Activated CD8-positive, alpha-beta T cell treated with anti-CD3 and anti-CD28 coated beads, Interleukin-2, amount 10 ng/mL, durations not matched to agents 7 days and 5 days (primary cell): ENCODE results near the gene KANSL2. TPM values are rescaled to one million over a fixed set of nuclear protein-coding genes. Genes with fewer than 3 reads are reported as not detected.

ENCODE experiments used
- ATAC-seq: fragments of 150-1000 bp; cut with Tn5 transposase; one replicate; pipeline ENCODE4 v1.10.0; 2021; ENCODE audit warnings: moderate library complexity
- CTCF ChIA-PET: fragments of 350-600 bp; sonication (Branson Sonifier 250); formaldehyde crosslinking; loops from one replicate; lab custom pipeline; 2021; ENCODE audit warnings: antibody characterized with exemption; lab: Charles Lee
- POLR2A ChIA-PET: fragments of 350-600 bp; sonication (Branson Sonifier 250); formaldehyde crosslinking; loops from one replicate; lab custom pipeline; 2021; ENCODE audit warnings: antibody characterized with exemption; lab: Charles Lee
- DNase-seq: peaks from one replicate; pipeline ENCODE4 v3.0.0-alpha.2; 2020
- H3K27ac Mint-ChIP-seq: one replicate; pipeline ENCODE4 v1.8.0; 2021; ENCODE audit warnings: mild to moderate bottlenecking, mixed read lengths
- H3K27me3 Mint-ChIP-seq: one replicate; pipeline ENCODE4 v1.8.0; 2021; ENCODE audit warnings: low read depth, mixed read lengths
- H3K36me3 Mint-ChIP-seq: one replicate; pipeline ENCODE4 v1.8.0; 2021; ENCODE audit warnings: low read depth, mixed read lengths
- H3K4me1 Mint-ChIP-seq: one replicate; pipeline ENCODE4 v1.8.0; 2021; ENCODE audit warnings: low read depth, mixed read lengths
- H3K4me3 Mint-ChIP-seq: one replicate; pipeline ENCODE4 v1.8.0; 2021; ENCODE audit warnings: mild to moderate bottlenecking, mixed read lengths
- H3K9me3 Mint-ChIP-seq: one replicate; pipeline ENCODE4 v1.8.0; 2022; ENCODE audit warnings: mixed read lengths; ENCODE audit not compliant: insufficient read depth
- total RNA-seq, 2 experiments: library from RNA; stranded (reverse); gene quantifications; one replicate each; pipeline ENCODE4 v1.2.3, GENCODE V29; 2021

Gene KANSL2
- total RNA-seq, 2 experiments from 2014 or later = 51.3 to 54.3 TPM

GRCh38 chr12:48696626-48697025 lies 14.6 kb upstream of the KANSL2 start:
- H3K4me1 Mint-ChIP-seq = peaks cover 7% of the 10 kb centered on the region
- no peak overlapping the region for H3K4me3 Mint-ChIP-seq
- ATAC-seq = no peak
- no peaks in the 10 kb centered on the region for H3K27me3 Mint-ChIP-seq
- POLR2A ChIA-PET = no interaction called here
- no peaks in the 10 kb centered on the region for H3K9me3 Mint-ChIP-seq
- H3K27ac Mint-ChIP-seq = no peak overlapping the region
- no peak for DNase-seq
- CTCF ChIA-PET = no interaction called here
- peaks cover 60% of the 10 kb centered on the region for H3K36me3 Mint-ChIP-seq

GRCh38 chr12:48695859-48696258 lies 13.8 kb upstream of the KANSL2 start:
- POLR2A ChIA-PET = no interaction called here
- ATAC-seq = no peak
- Mint-ChIP-seq H3K4me3 (no peak overlapping the region), H3K36me3 (peaks cover 62% of the 10 kb centered on the region), H3K9me3 (no peaks in the 10 kb centered on the region), H3K27me3 (no peaks in the 10 kb centered on the region), H3K4me1 (peaks cover 11% of the 10 kb centered on the region), H3K27ac (no peak overlapping the region)
- CTCF ChIA-PET = no interaction called here
- no peak for DNase-seq

GRCh38 chr12:48694038-48694437 lies 12.0 kb upstream of the KANSL2 start:
- POLR2A ChIA-PET = no interaction called here
- Mint-ChIP-seq H3K27ac (no peak overlapping the region), H3K4me1 (peaks cover 10% of the 10 kb centered on the region), H3K9me3 (no peaks in the 10 kb centered on the region), H3K4me3 (no peak overlapping the region), H3K27me3 (no peaks in the 10 kb centered on the region), H3K36me3 (peaks cover 66% of the 10 kb centered on the region)
- no peak for ATAC-seq
- CTCF ChIA-PET = no interaction called here
- no peak for DNase-seq

GRCh38 chr12:48693572-48693971 lies 11.5 kb upstream of the KANSL2 start:
- H3K36me3 Mint-ChIP-seq = peaks cover 69% of the 10 kb centered on the region
- no peak overlapping the region for H3K27ac Mint-ChIP-seq
- POLR2A ChIA-PET = no interaction called here
- ATAC-seq = no peak
- H3K27me3 Mint-ChIP-seq = no peaks in the 10 kb centered on the region
- CTCF ChIA-PET = no interaction called here
- H3K4me3 Mint-ChIP-seq = no peak overlapping the region
- H3K4me1 Mint-ChIP-seq = peaks cover 12% of the 10 kb centered on the region
- DNase-seq = no peak
- no peaks in the 10 kb centered on the region for H3K9me3 Mint-ChIP-seq

GRCh38 chr12:48691826-48692487 lies 9.9 kb upstream of the KANSL2 start:
- no peak for DNase-seq
- Mint-ChIP-seq H3K9me3 (no peaks in the 10 kb centered on the region), H3K4me3 (no peak overlapping the region), H3K36me3 (peaks cover 69% of the 10 kb centered on the region), H3K4me1 (peaks cover 12% of the 10 kb centered on the region), H3K27ac (no peak overlapping the region), H3K27me3 (no peaks in the 10 kb centered on the region)
- CTCF ChIA-PET = interaction anchor here (1.1 to 1.6 kb wide), 2 partner anchors 9 to 61 kb away, joined by 3 to 7 read pairs; partner anchors contain the start of gene KANSL2
- ATAC-seq = no peak
- POLR2A ChIA-PET = interaction anchor here (1.3 kb wide), 1 partner anchor 10 kb away, joined by 5 read pairs; the partner anchor contains the start of gene KANSL2

GRCh38 chr12:48690990-48691389 lies 9.0 kb upstream of the KANSL2 start:
- no peak overlapping the region for H3K4me3 Mint-ChIP-seq
- H3K4me1 Mint-ChIP-seq = peaks cover 12% of the 10 kb centered on the region
- DNase-seq (no peak), ATAC-seq (no peak)
- ChIA-PET CTCF (interaction anchor here (1.6 kb wide), 1 partner anchor 8 kb away, joined by 7 read pairs; the partner anchor contains the start of gene KANSL2), POLR2A (interaction anchor here (0.7 to 1.3 kb wide), 2 partner anchors 9 to 699 kb away, joined by 3 to 5 read pairs; partner anchors contain the start of gene KANSL2)
- no peaks in the 10 kb centered on the region for H3K9me3 Mint-ChIP-seq
- no peaks in the 10 kb centered on the region for H3K27me3 Mint-ChIP-seq
- H3K27ac Mint-ChIP-seq = no peak overlapping the region
- H3K36me3 Mint-ChIP-seq = peaks cover 62% of the 10 kb centered on the region

GRCh38 chr12:48690436-48690835 lies 8.4 kb upstream of the KANSL2 start:
- Mint-ChIP-seq H3K27ac (no peak overlapping the region), H3K27me3 (no peaks in the 10 kb centered on the region), H3K9me3 (no peaks in the 10 kb centered on the region), H3K36me3 (peaks cover 57% of the 10 kb centered on the region), H3K4me3 (no peak overlapping the region), H3K4me1 (peaks cover 12% of the 10 kb centered on the region)
- ChIA-PET POLR2A (no interaction called here), CTCF (no interaction called here)
- no peak for ATAC-seq
- DNase-seq = no peak

- DNase-seq (no peak), ATAC-seq (no peak)
- H3K36me3 Mint-ChIP-seq = peaks cover 43% of the 10 kb centered on the region
- H3K27me3 Mint-ChIP-seq = no peaks in the 10 kb centered on the region
- peaks cover 12% of the 10 kb centered on the region for H3K4me1 Mint-ChIP-seq
- CTCF ChIA-PET = no interaction called here
- H3K4me3 Mint-ChIP-seq = no peak overlapping the region
- no peak overlapping the region for H3K27ac Mint-ChIP-seq
- POLR2A ChIA-PET = no interaction called here
- H3K9me3 Mint-ChIP-seq = no peaks in the 10 kb centered on the region
These were observed 6.8 kb upstream of the KANSL2 start for GRCh38 chr12:48688836-48689235.

- DNase-seq = no peak
- ChIA-PET CTCF (no interaction called here), POLR2A (interaction anchor here (0.9 kb wide), 1 partner anchor 582 kb away, joined by 3 read pairs; no protein-coding TSS in a partner anchor)
- Mint-ChIP-seq H3K27ac (no peak overlapping the region), H3K9me3 (no peaks in the 10 kb centered on the region), H3K27me3 (no peaks in the 10 kb centered on the region), H3K4me3 (no peak overlapping the region), H3K4me1 (peaks cover 16% of the 10 kb centered on the region), H3K36me3 (peaks cover 32% of the 10 kb centered on the region)
- no peak for ATAC-seq
These were observed 5.6 kb upstream of the KANSL2 start for GRCh38 chr12:48687592-48687991.

- Mint-ChIP-seq H3K27ac (no peak overlapping the region), H3K4me3 (no peak overlapping the region), H3K27me3 (no peaks in the 10 kb centered on the region), H3K9me3 (no peaks in the 10 kb centered on the region), H3K4me1 (peaks cover 13% of the 10 kb centered on the region), H3K36me3 (peaks cover 31% of the 10 kb centered on the region)
- ChIA-PET CTCF (no interaction called here), POLR2A (interaction anchor here (0.9 kb wide), 1 partner anchor 582 kb away, joined by 3 read pairs; no protein-coding TSS in a partner anchor)
- no peak for ATAC-seq
- DNase-seq = no peak
These were observed 4.7 kb upstream of the KANSL2 start for GRCh38 chr12:48686615-48687334.

- ChIA-PET CTCF (no interaction called here), POLR2A (interaction anchor here (0.6 kb wide), 1 partner anchor 20 kb away, joined by 3 read pairs; no protein-coding TSS in a partner anchor)
- H3K27me3 Mint-ChIP-seq = no peaks in the 10 kb centered on the region
- no peak for DNase-seq
- H3K4me3 Mint-ChIP-seq = no peak overlapping the region
- H3K9me3 Mint-ChIP-seq = no peaks in the 10 kb centered on the region
- H3K4me1 Mint-ChIP-seq = peaks cover 17% of the 10 kb centered on the region
- ATAC-seq = no peak
- H3K36me3 Mint-ChIP-seq = peaks cover 36% of the 10 kb centered on the region
- H3K27ac Mint-ChIP-seq = no peak overlapping the region
These were observed 4.1 kb upstream of the KANSL2 start for GRCh38 chr12:48686037-48686595.
